LHCN-M2 (cell line): ENCODE measurements around the gene TMEM79. TPM values are rescaled to one million over a fixed set of nuclear protein-coding genes. Genes with fewer than 3 reads are reported as not detected.

Experiments used
- DNase-seq: peaks from one replicate; pipeline ENCODE4 v3.0.0-alpha.2; 2012; ENCODE audit warnings: low read depth
- total RNA-seq: library from RNA; depleted of rRNA; stranded (reverse); fragments of >200 nt; gene quantifications from 2 replicates; pipeline ENCODE4 v1.2.3, GENCODE V29; 2014

TMEM79 gene
- total RNA-seq, 1 experiment from 2014 or later: 2.9 TPM

DNA sequence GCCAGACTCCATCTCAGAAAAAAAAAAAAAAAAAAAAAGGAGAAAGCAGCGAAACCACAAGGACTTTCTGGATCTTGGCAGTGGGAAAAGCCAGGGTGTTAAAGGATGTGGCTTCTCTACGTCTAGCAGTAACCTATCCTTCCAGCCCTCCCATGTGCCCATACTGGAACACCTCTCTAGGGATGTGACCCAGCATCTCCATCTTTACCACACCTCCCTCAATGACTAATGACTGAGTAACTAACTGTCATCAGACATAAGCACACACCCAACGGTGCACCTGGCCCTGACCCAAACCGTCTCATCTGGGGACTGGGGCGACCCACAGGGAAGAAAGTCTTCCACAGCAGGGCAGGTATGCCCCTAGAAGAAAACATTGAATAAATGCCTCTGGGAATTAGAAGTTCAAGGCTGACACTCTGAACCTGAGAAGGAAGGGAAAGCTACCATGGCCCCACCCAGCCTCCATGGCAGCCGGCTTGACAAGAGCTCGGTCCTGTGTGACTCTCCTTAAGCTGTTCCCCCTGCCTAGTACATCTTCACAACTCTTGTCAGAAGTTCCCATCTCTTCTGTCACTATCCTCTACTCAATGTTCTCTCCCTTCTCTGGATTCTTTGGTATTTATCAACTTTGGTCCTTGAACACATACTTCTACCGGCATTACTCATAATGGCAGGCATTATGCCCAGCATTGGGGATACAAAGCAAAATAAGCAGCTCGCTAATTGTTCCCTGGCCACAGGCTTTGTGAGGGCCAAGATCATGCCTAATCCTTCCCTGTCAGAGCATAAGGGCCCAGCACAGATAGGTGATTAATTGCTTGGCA is 21.5 kb upstream of the TMEM79 start:
- peak; percentile 86 for DNase-seq

GRCh38 chr1:156263288-156263655 is 20.9 kb upstream of the TMEM79 start:
- no peak for DNase-seq

GRCh38 chr1:156266051-156266450 is 18.1 kb upstream of the TMEM79 start:
- DNase-seq: no peak

GRCh38 chr1:156268336-156268735 is 15.8 kb upstream of the TMEM79 start:
- DNase-seq: no peak

DNA sequence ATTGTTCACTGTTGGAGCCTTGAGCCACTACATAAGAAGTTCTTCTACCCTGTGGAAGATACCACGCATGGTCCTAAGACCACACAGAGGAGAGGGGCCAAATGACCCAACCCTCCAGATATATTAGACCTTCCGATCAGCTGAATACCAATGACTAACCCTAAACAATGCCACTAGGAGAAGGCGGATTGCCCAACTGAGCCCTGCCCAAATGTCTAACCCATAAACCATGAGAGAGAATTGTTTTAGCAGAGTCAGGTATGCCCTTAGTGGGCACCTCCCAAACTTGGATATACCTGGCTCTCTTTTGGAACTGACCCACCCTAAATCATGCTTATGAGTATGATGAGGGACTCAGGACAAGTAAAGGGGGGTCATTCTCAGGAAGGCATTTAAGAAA is 13.8 kb upstream of the TMEM79 start:
- DNase-seq: no peak

DNA sequence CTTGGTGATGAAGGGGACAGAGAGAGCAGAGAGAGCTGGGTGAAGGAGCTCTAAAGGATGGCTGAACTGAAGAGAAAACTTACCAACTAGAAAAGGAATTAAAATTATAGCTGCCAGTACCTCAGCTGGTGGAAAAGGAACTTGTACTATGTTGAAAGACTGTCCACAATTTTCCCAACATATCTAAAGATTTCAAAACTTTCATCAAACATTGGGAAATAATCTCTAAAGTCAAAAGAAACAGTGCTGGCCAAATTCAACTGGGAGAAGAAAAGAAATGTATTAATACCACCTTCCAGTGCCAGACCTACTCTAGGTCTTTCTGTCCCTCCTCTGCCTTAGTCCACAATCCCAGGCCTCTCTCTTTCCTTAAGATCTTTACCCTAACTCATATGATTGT is 7.6 kb upstream of the TMEM79 start:
- no peak for DNase-seq

- DNase-seq: no peak
Measured at GRCh38 chr1:156276966-156277381, 7.2 kb upstream of the TMEM79 start.

GRCh38 chr1:156279837-156280236 is 4.3 kb upstream of the TMEM79 start:
- DNase-seq: no peak

- peak; percentile 73 for DNase-seq
Measured at GRCh38 chr1:156281281-156281680, 2.8 kb upstream of the TMEM79 start.

- DNase-seq: peak; percentile 22
Measured at GRCh38 chr1:156281693-156282478, 2.2 kb upstream of the TMEM79 start.

GRCh38 chr1:156282479-156283222 is 1.5 kb upstream of the TMEM79 start, which contains the start of gene SMG5:
SMG5 (minus strand) TSS chr1:156282825; CDS start chr1:156282680, 145 bp downstream.
- peak; percentile 99 for DNase-seq

DNA sequence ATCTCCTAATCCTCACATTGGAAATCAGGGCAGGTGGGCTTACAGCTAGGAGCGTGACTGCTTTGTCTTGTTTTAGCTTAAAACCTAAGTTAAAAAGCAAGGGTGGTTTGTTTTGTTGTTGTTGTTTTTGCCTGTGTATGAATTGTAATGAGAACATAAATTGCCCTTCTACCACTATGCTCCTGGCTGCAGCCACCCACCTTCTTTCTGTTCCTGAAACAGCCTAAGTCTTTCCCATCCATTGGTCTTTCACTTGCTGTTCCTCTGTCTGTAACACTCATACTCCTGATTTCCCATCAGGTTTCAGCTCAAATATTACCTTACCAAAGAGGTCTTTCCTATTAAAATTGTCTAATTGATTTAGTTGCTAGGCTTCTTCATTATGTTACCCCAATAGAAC is 604 bp upstream of the TMEM79 start:
- no peak for DNase-seq

GRCh38 chr1:156284757-156285156 is 632 bp downstream of the TMEM79 start:
- DNase-seq: peak; percentile 46

DNA sequence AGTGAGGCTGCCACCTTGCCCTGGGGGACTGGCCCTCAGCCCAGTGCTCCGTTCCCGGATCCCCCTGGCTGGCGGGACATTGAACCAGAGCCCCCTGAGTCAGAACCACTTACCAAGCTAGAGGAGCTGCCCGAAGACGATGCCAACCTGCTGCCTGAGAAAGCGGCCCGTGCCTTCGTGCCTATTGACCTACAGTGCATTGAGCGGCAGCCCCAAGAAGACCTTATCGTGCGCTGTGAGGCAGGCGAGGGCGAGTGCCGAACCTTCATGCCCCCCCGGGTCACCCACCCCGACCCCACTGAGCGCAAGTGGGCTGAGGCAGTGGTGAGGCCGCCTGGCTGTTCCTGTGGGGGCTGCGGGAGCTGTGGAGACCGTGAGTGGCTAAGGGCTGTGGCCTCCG is 1.3 kb downstream of the TMEM79 start:
- no peak for DNase-seq

DNA sequence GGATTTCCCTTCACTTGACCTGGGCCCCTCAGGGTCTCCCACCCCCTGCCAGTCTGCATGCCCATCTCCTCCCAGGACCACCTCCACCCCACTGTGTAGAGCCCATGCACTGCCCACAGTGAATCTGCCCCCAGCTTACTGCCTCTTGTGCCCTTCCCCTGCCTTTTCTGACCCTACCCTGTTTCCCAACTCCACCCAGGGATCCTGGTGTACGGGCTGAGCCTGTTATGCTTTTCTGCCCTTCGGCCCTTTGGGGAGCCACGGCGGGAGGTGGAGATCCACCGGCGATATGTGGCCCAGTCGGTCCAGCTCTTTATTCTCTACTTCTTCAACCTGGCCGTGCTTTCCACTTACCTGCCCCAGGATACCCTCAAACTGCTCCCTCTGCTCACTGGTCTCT is 1.9 kb downstream of the TMEM79 start:
- DNase-seq: no peak

GRCh38 chr1:156289857-156290256 is 5.7 kb downstream of the TMEM79 start:
- DNase-seq: no peak

GRCh38 chr1:156291226-156292061 is 7.3 kb downstream of the TMEM79 start:
- peak; percentile 65 for DNase-seq

- no peak for DNase-seq
Measured at GRCh38 chr1:156293098-156293434, 8.9 kb downstream of the TMEM79 start.

DNA sequence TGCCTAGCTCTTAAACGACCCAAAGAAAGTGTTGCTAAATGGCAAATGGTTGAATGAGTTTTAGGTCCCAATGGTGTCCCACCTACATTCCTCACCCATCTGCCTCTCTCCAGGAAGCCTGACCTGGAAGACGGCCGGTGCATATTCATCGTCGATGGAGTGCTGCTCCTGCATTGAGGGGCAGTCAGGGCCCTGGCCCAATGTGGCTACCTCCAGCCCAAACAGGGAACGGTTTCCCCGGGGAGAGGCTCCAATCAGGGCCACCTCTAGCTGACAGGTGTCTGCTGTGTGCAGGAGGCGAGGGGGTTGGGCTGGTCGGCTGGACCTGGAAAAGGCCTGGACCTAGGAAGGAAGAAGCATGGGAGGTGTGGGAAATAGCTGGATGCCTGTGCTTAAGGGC is 9.8 kb downstream of the TMEM79 start:
- DNase-seq: no peak

- DNase-seq: peak; percentile 29
Measured at GRCh38 chr1:156295391-156295947, 11.3 kb downstream of the TMEM79 start, which contains the start of gene GLMP. GLMP (minus strand) TSS chr1:156295679; CDS start chr1:156295645, 34 bp downstream.

DNA sequence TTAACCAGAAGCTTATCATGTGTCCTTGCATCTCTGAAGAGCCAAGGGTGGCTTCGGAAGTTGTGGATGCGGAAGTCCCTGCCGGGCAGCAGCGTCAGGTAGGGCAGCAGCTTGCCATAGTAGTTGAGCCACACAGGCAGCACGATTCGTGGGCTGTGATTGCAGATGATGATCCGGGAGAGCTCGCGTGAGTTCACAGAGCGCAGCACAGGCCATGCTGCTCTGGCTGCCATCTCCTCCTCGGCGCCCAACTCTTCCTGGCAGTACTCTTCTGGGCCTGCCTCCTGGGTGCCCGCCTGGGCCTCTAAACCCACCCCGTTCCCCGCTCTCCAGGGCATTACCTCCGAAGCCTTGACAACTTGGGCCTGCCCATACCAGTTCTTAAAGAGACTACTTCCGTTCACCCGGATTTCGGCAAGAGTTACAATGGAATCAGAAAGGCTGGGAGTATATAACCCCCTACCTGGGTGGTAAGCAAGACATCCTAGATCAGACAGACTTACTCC is 14.8 kb downstream of the TMEM79 start, which contains the start of gene VHLL:
Gene VHLL (minus strand): TSS at position 456 of the 506 bp plus-strand sequence. CDS start 118 bp downstream, at position 338.
- no peak for DNase-seq
